DMS 273 treated with DMSO at 0.1 percent for 48 hours (cell line): ENCODE measurements around the gene ANO5.

Source experiments
- DNase-seq: peaks from one replicate; lab custom pipeline; 2025; lab: John Stamatoyannopoulos, UW

Gene ANO5

GRCh38 chr11:22192642-22193347 is at the start of gene ANO5:
Gene ANO5, plus strand, starts transcription at chr11:22193085. Its CDS starts 408 bp downstream, at chr11:22193493.
- DNase-seq = peak; percentile 37

DNA sequence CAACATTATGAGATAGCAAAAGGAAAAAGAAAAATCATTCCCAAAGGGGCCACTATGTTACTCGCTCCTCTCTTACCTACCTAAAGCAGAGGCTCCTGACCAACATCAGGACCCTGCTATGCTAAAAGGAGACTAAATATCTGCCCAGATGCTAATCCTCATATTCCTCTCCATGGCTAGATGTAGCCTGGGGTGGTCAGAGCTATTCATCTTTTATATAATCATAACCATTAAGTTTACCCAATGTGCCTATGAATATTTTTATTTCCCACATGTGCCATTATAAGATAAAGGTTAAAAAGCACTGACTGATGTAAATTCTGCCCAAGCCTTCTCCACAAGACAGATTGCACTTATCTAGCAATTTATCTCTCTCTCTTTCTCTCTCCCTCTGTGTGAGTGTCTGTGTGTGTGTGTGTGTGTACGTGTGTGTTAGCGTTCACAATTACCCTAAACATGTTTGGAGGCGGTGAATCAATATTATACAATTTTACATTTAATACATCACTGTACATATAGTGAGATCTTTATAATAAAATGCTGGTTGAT is 41.2 kb upstream of the ANO5 start:
- no peak for DNase-seq

DNA sequence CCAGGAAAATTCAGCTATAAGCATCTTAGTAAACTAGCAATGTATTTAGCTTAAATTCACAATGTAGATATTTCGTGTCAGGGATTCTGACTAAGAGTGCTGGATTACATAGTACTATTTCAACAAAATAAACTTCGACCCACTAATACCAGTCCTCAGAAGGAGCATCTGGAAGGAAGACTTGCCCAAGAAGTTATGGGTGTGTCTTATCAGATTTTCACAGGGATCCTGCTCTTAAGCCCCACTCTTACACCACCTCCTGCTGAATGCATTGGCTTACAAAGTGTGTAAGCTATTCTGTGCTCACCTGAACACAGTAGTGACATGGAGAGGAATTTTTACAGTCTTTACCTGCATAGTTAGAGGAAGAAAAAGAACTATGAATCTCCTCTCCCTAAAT is 35.4 kb upstream of the ANO5 start:
- no peak for DNase-seq

GRCh38 chr11:22161489-22161888 is 31.4 kb upstream of the ANO5 start:
- DNase-seq = no peak

DNA sequence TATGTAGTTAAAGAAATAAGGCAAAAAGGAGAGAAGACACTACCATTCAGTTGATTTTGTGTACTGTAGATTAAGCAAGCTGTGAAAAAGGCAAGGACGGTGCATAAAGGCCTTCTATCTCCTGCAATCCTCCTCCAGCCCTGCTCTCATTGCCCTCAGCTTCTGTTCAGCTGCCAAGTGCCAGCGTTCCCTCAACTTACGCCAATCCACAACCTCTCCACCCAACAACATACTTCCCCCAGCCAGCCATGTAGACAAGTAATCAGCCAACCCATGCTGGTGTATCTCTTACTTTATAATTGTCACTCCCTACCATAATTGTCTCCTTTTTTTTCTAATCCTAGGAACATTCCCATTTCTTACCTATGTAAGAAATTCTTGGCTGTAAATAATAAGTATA is 30.1 kb upstream of the ANO5 start:
- DNase-seq = no peak

DNA sequence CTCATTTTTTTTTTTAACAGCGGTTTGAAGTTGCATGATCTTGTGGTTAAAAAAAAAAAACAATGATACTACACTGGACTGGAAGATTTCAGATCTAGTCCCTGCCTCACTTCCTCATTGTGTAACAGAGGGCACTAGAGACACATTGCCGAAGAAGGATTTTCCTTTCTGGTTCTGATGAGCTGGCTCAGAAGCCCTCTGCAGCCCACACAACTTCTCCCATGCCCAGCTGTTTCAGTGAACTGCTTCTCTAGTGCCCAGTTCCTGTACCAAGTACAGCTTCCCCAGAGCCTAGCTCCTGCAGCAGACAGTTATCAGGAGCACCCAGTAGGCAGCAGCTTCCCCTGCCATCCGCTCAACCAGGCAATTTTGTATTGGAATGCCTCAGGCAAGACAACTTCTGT is 29.5 kb upstream of the ANO5 start:
- no peak for DNase-seq

- DNase-seq = no peak
Measured at GRCh38 chr11:22165087-22165486, 27.8 kb upstream of the ANO5 start.

- DNase-seq = no peak
Measured at GRCh38 chr11:22165759-22166513, 26.9 kb upstream of the ANO5 start.

DNA sequence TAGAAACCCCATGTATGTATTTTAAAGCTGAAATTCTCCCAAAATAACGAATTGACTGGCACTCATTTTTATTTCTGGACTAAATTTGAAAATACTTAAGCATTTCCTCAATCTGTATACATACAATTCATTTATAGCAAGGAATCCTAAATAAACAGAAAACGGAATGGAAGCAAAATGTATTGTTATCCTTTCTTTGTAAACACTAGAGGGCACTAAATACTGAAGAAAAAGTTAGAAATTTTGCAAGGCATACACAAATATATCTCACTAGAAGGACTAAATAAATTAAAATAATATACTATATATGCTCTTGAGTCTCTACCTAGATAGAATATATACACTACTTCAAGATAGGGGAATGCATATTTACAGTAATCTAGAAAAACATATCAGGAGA is 23.1 kb upstream of the ANO5 start:
- peak; percentile 15 for DNase-seq

GRCh38 chr11:22173532-22173931 is 19.4 kb upstream of the ANO5 start:
- DNase-seq = no peak

- no peak for DNase-seq
Measured at GRCh38 chr11:22177186-22177585, 15.7 kb upstream of the ANO5 start.

GRCh38 chr11:22179626-22180025 is 13.3 kb upstream of the ANO5 start:
- DNase-seq = no peak

DNA sequence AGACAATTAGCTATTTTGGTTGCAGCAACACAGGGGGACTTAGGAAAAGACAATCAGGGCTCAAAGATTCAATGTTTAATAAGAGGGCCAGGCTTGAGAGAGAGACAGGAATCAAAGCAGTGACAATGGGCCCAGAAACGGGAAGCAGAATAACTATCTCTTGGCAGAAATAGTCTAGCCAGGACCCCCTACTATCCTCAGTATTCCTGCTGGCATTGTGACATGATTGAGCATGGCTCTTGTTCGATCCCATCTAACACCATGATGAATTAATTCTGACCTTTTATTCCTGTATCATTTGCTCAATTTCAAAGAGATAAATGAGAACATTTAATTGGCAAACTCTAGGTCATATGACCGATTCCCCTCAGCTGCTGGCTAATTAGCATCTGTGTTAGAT is 12.8 kb upstream of the ANO5 start:
- DNase-seq = no peak

DNA sequence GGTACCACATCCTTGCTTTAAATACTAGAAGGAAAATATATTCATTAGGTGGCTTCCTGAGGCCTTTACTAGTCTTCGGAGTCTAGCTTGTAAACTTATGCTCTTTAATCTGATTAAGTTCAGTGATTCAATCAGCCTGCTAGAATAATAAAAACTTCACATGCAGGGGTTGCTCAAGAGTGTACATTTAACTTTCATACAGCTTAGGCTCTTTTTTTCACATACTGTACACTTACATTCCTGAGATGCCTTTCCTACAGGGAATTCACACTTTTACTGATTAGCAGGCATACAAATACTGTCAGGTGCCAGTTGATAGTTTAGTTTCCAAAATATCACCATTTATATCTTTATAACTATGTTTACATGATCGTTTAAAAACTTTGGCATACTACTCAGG is 3.2 kb upstream of the ANO5 start:
- DNase-seq = no peak

DNA sequence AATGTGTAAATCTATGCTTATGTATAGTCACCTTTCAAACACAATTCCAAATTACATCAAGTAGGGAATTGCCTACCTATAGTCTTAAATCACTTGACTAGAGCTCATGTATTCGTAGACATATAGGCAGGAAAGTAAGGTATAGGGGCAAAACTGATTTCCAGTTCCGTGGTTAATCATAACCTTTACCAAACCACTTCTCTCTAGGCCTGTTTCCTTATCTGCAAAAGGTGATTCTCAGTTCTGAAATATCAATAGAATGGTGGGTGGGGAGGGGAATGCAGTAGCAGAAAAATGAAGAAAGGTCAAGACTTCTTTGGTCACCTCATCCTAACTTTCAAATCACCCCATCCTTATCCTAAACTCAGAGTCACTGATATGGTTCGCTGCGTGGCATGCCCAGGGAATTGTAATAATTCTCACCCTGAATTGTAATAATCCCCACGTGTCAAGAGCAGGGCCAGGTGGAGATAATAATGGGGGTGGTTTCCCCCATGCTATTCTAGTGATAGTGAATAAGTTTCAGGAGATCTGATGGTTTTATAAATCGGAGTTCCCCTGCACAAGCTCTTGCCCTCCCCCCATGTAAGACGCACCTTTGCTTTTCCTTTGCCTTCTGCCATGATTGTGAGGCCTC is 1.9 kb upstream of the ANO5 start:
- DNase-seq = no peak

DNA sequence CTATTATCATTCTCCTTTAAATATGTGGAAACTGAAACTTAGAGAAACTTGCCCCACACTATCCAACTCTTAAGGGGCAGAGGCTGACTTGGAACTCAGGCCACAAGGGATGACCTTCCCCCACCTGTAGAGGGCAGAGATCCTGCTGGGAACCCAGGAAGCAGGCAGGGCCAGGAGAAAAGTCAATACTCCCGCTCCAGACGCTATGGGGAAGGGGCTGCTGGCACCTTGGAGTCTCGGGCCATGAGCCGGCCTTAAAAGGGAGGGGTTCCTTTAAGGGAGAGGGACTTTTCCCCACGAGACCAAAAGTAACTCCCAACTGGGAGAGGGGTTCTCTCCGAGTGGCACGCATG is 620 bp upstream of the ANO5 start:
- peak; percentile 1 for DNase-seq

GRCh38 chr11:22193348-22194051 is 615 bp downstream of the ANO5 start:
- peak; percentile 13 for DNase-seq

DNA sequence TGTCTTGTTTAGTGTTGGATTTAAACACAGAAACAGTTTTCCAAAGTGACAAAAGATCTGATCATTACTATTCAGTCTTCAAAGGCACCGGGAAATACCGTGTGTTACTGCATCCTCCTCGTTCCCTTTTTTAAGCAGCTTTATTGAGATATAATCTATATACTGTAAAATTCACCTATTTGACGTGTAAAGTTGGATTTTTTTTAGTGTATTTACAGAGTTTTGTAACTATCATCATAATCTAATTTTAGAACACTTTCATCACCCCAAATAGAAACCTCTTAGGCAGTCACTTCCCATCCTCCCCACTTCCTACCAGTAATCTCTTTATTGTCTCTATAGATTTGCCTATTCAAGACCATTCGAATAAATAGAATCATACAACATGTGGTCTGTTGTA is 1.4 kb downstream of the ANO5 start:
- no peak for DNase-seq

DNA sequence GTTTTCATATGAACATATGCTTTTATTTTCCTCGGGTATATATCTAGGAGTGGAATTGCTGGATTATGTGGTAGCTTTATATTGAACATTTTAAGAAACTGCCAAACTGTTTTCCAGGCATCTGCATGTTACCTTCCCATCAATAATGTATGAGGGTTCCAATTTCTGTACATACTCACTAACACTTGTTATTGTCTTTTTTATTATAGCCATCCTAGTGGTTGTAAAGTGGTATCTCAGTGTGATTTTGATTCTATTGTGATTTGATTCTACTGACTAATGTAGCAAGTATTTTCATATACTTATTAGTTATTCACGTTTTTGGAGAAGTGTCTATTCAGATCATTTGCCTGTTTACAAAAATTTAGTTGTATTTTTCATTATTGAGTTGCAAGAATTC is 2.0 kb downstream of the ANO5 start:
- no peak for DNase-seq

GRCh38 chr11:22197139-22198005 is 4.5 kb downstream of the ANO5 start:
- no peak for DNase-seq

GRCh38 chr11:22199243-22199642 is 6.4 kb downstream of the ANO5 start:
- DNase-seq = no peak
